Lower leg skin (tissue), 3 donors: Measurements from ENCODE around the gene GGTA1.

Experiments
- CTCF ChIP-seq, 3 donors: fragments of 450-650 bp; IDR thresholded peaks; one replicate each; pipeline ENCODE4 v1.5.1; 2016; ENCODE audit warnings: antibody characterized with exemption in 3 of 3, mild to moderate bottlenecking in 3 of 3, moderate library complexity in 2 of 3
- POLR2A ChIP-seq, 2 donors: fragments of 450-650 bp; IDR thresholded peaks; one replicate each; pipeline ENCODE4 v1.6.1; 2016 to 2017; ENCODE audit warnings: antibody characterized with exemption in 2 of 2, mild to moderate bottlenecking in 1 of 2, moderate library complexity in 1 of 2

GRCh38 chr9:121405899-121406298 is 93.7 kb downstream of the GGTA1 start:
- no peak for TF ChIP-seq CTCF (IDR thresholded peaks at IDR 0.05)
- no peak for TF ChIP-seq POLR2A (IDR thresholded peaks at IDR 0.05)
